GM12872 (cell line): ENCODE data around the gene DHH.

Source experiments
- CTCF ChIP-seq: IDR thresholded peaks from 3 replicates; pipeline ENCODE4 v1.5.1; 2011; ENCODE audit warnings: low read depth, mild to moderate bottlenecking, low read length, moderate library complexity; ENCODE audit not compliant: insufficient read depth

The DHH gene

GRCh38 chr12:49094160-49094974 is at the start of gene DHH:
Gene DHH, minus strand, starts transcription at chr12:49094801. Its CDS starts 289 bp downstream, at chr12:49094512.
- no peak for TF ChIP-seq CTCF

GRCh38 chr12:49144384-49144783 is 49.8 kb upstream of the DHH start:
- TF ChIP-seq CTCF, result no peak

- TF ChIP-seq CTCF, result no peak
These were observed 44.4 kb upstream of the DHH start for GRCh38 chr12:49138999-49139398.

GRCh38 chr12:49138587-49138986 is 44.0 kb upstream of the DHH start:
- TF ChIP-seq CTCF, result no peak

- TF ChIP-seq CTCF, result no peak
These were observed 42.9 kb upstream of the DHH start for GRCh38 chr12:49137476-49137875.

- TF ChIP-seq CTCF, result no peak
These were observed 39.0 kb upstream of the DHH start for GRCh38 chr12:49133590-49133989.

GRCh38 chr12:49133014-49133413 is 38.4 kb upstream of the DHH start:
- TF ChIP-seq CTCF, result no peak
